Gastroesophageal sphincter (tissue), 4 donors: ENCODE results near the gene PHLDB2. TPM values are rescaled to one million over a fixed set of nuclear protein-coding genes. Genes with fewer than 3 reads are reported as not detected.

Experiments used
- ATAC-seq: fragments of 150-250 bp; one replicate; pipeline ENCODE4 v1.9.1; 2016; ENCODE audit warnings: mild to moderate bottlenecking, moderate library complexity
- H3K27ac ChIP-seq, 4 donors: fragments of 200-600 bp; sonication (generic) in 3 of 4; 1 replicate in 3 of 4; 2 replicates in 1 of 4; pipeline ENCODE4 v1.5.1; 2016 to 2019
- H3K27me3 ChIP-seq: fragments of 200-600 bp; sonication (generic); one replicate; pipeline ENCODE4 v1.5.1; 2019
- H3K36me3 ChIP-seq, 2 donors: fragments of 200-600 bp; sonication (generic); one replicate each; pipeline ENCODE4 v1.5.1; 2019; ENCODE audit warnings: control low read depth in 1 of 2
- H3K4me1 ChIP-seq, 3 donors: fragments of 200-600 bp; sonication (generic); 1 replicate in 2 of 3; 2 replicates in 1 of 3; pipeline ENCODE4 v1.5.1; 2016 to 2019; ENCODE audit warnings: control low read depth in 2 of 3
- H3K4me3 ChIP-seq, 2 donors: fragments of 200-600 bp; sonication (generic); one replicate each; pipeline ENCODE4 v1.5.1; 2019; ENCODE audit warnings: mild to moderate bottlenecking in 1 of 2, moderate library complexity in 1 of 2
- H3K9me3 ChIP-seq, 3 donors: fragments of 200-600 bp; sonication (generic); one replicate each; pipeline ENCODE4 v1.5.1; 2017 to 2019; ENCODE audit warnings: control low read depth in 2 of 3
- EP300 ChIP-seq: sonication (generic); formaldehyde crosslinking; IDR thresholded peaks from one replicate; pipeline ENCODE4 v1.6.1; 2017; ENCODE audit warnings: antibody characterized with exemption, mild to moderate bottlenecking
- POLR2A ChIP-seq, 2 donors: fragments of 450-650 bp; IDR thresholded peaks; one replicate each; pipeline ENCODE4 v1.6.1; 2017; ENCODE audit warnings: antibody characterized with exemption in 2 of 2, mild to moderate bottlenecking in 2 of 2, moderate library complexity in 1 of 2
- POLR2AphosphoS5 ChIP-seq: sonication (generic); formaldehyde crosslinking; IDR thresholded peaks from one replicate; pipeline ENCODE4 v1.6.1; 2017; ENCODE audit warnings: antibody characterized with exemption
- WGBS, 2 donors: methylation state at CpG; one replicate each; pipeline ENCODE4 v1.1.5; 2018; ENCODE audit warnings: low coverage in 1 of 2; 5-methylcytosine and 5-hydroxymethylcytosine counted together
- total RNA-seq, 4 donors: library from RNA; depleted of rRNA; stranded (reverse); fragments of >200 nt; gene quantifications; one replicate each; pipeline ENCODE4 v1.1.0, GENCODE V29; 2016
- TF ChIP-seq, protein P1 (sequence below), 4 experiments: fragments of 200-600 bp in 2 of 4; fragments of 450-650 bp in 2 of 4; sonication (generic) in 1 of 4; IDR thresholded peaks; one replicate each; pipeline ENCODE4 v1.5.1; 2017 to 2019; ENCODE audit warnings: antibody characterized with exemption in 4 of 4, mild to moderate bottlenecking in 2 of 4, moderate library complexity in 2 of 4

The PHLDB2 gene
- total RNA-seq, 4 donors from 2014 or later, result 52.1 to 115 (median 77.4) TPM

GRCh38 chr3:111999484-112000324 is 140.6 kb downstream of the PHLDB2 start:
- H3K4me1 ChIP-seq, result peaks cover 0 to 16% (median 6%) of the 10 kb centered on the region in 3 donors
- ATAC-seq, result no peak
- no peaks in the 10 kb centered on the region for H3K9me3 ChIP-seq
- peaks cover 10% of the 10 kb centered on the region for H3K27me3 ChIP-seq
- TF ChIP-seq POLR2A (IDR thresholded peaks at IDR 0.05), result no peak
- H3K36me3 ChIP-seq, result no peaks in the 10 kb centered on the region
- peak overlapping the region in 1 of 2 donors; percentile 39 for H3K4me3 ChIP-seq
- no peak overlapping the region for H3K27ac ChIP-seq
- 43 to 76% methylated on average over 3 to 13 of the region's 19 CpGs for WGBS, 2 donors

GRCh38 chr3:112000367-112000771 is 141.3 kb downstream of the PHLDB2 start:
- peaks cover 0 to 16% (median 6%) of the 10 kb centered on the region in 3 donors for H3K4me1 ChIP-seq
- no peak for ATAC-seq
- no peak for TF ChIP-seq EP300
- TF ChIP-seq POLR2AphosphoS5, result no peak
- TF ChIP-seq, protein P1, sequence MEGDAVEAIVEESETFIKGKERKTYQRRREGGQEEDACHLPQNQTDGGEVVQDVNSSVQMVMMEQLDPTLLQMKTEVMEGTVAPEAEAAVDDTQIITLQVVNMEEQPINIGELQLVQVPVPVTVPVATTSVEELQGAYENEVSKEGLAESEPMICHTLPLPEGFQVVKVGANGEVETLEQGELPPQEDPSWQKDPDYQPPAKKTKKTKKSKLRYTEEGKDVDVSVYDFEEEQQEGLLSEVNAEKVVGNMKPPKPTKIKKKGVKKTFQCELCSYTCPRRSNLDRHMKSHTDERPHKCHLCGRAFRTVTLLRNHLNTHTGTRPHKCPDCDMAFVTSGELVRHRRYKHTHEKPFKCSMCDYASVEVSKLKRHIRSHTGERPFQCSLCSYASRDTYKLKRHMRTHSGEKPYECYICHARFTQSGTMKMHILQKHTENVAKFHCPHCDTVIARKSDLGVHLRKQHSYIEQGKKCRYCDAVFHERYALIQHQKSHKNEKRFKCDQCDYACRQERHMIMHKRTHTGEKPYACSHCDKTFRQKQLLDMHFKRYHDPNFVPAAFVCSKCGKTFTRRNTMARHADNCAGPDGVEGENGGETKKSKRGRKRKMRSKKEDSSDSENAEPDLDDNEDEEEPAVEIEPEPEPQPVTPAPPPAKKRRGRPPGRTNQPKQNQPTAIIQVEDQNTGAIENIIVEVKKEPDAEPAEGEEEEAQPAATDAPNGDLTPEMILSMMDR (IDR thresholded peaks at IDR 0.05), result no peak
- no peak for TF ChIP-seq POLR2A (IDR thresholded peaks at IDR 0.05)
- H3K9me3 ChIP-seq, result no peaks in the 10 kb centered on the region
- no peak overlapping the region for H3K27ac ChIP-seq
- H3K36me3 ChIP-seq, result no peaks in the 10 kb centered on the region
- no peak overlapping the region for H3K4me3 ChIP-seq
- 95 to 100% methylated on average over 2 to 4 of the region's 5 CpGs for WGBS, 2 donors
- peaks cover 10% of the 10 kb centered on the region for H3K27me3 ChIP-seq

- no peaks in the 10 kb centered on the region for H3K36me3 ChIP-seq
- no peak overlapping the region for H3K4me3 ChIP-seq
- no peaks in the 10 kb centered on the region for H3K9me3 ChIP-seq
- no peak overlapping the region for H3K27ac ChIP-seq
- peaks cover 0 to 16% (median 6%) of the 10 kb centered on the region in 3 donors for H3K4me1 ChIP-seq
- ATAC-seq, result no peak
- TF ChIP-seq, protein P1 (IDR thresholded peaks at IDR 0.05), result no peak
- TF ChIP-seq POLR2A (IDR thresholded peaks at IDR 0.05) (no peak), POLR2AphosphoS5 (no peak), EP300 (no peak)
- peaks cover 10% of the 10 kb centered on the region for H3K27me3 ChIP-seq
- 93 to 94% methylated on average over 2 of the region's 2 CpGs for WGBS, 2 donors
Observed at GRCh38 chr3:112000966-112001365, 141.9 kb downstream of the PHLDB2 start.

GRCh38 chr3:112001526-112001925 is 142.5 kb downstream of the PHLDB2 start:
- Histone ChIP-seq H3K27me3 (peaks cover 10% of the 10 kb centered on the region), H3K4me1 (peaks cover 0 to 16% (median 6%) of the 10 kb centered on the region in 3 donors), H3K4me3 (no peak overlapping the region), H3K36me3 (no peaks in the 10 kb centered on the region), H3K27ac (no peak overlapping the region), H3K9me3 (no peaks in the 10 kb centered on the region)
- TF ChIP-seq, protein P1 (IDR thresholded peaks at IDR 0.05), result no peak
- no peak for TF ChIP-seq EP300
- no peak for TF ChIP-seq POLR2AphosphoS5
- no peak for TF ChIP-seq POLR2A (IDR thresholded peaks at IDR 0.05)
- ATAC-seq, result no peak
- 100% methylated on average over 1 to 2 of the region's 2 CpGs for WGBS, 2 donors

- no peaks in the 10 kb centered on the region for H3K36me3 ChIP-seq
- H3K27me3 ChIP-seq, result peaks cover 10% of the 10 kb centered on the region
- WGBS, 2 donors, result 42 to 64% methylated on average over 1 to 8 of the region's 8 CpGs
- TF ChIP-seq, protein P1 (IDR thresholded peaks at IDR 0.05), result no peak
- TF ChIP-seq POLR2AphosphoS5, result no peak
- TF ChIP-seq POLR2A (IDR thresholded peaks at IDR 0.05), result no peak
- no peak for TF ChIP-seq EP300
- peaks cover 0 to 16% (median 6%) of the 10 kb centered on the region in 3 donors for H3K4me1 ChIP-seq
- no peak overlapping the region for H3K4me3 ChIP-seq
- no peaks in the 10 kb centered on the region for H3K9me3 ChIP-seq
- no peak for ATAC-seq
- H3K27ac ChIP-seq, result no peak overlapping the region
Observed at GRCh38 chr3:112002096-112002971, 143.3 kb downstream of the PHLDB2 start.
